ENCODE results near the gene PKDCC.

The PKDCC gene

DNA sequence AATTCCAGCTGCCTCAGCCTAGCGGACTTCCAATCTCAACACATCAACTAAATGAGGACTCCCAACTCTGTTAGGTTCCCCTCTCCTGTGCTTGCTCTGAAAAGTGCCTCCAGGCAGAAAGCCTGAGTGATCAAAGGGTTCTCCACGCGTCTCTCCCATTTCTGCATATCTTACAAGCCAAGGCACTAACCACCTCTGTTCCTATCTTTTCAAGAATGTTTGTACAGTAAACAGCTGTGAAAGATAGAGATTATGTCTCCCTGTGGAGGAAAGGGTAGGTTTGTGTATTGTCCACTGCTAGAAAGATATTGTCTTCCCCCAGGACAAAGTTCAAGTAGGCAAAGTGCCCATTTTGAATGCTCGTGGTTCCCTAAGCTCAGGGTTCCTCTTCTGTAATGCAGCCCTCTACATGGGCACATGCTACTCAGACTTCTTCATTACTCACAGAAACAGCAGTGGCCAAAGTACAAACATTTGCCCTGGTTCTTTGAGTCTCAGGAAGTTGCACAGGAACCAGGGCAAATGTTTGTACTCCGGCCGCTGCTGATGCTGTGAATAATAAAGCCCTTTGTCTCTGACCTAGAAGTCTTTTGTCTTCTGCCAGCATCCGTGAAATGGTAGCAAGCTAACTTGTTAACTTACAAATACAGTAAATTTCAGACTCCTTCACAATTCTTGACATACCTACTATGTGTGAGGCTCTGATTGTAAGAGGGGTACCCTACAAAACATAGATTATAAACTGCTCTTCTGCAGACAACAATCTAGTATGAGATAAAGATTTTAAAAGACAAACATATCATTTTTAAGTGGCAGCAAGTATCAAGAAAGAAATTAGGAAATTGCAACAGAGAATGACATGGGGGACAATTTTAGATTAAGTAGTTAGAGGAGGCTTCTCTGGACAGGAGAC is 44.5 kb downstream of the PKDCC start:
- no peak for DNase-seq

GRCh38 chr2:42094114-42094513 is 46.3 kb downstream of the PKDCC start:
- no peak for DNase-seq

- peak; percentile 77 for DNase-seq
Observed at GRCh38 chr2:42095923-42096408, 48.1 kb downstream of the PKDCC start.

DNA sequence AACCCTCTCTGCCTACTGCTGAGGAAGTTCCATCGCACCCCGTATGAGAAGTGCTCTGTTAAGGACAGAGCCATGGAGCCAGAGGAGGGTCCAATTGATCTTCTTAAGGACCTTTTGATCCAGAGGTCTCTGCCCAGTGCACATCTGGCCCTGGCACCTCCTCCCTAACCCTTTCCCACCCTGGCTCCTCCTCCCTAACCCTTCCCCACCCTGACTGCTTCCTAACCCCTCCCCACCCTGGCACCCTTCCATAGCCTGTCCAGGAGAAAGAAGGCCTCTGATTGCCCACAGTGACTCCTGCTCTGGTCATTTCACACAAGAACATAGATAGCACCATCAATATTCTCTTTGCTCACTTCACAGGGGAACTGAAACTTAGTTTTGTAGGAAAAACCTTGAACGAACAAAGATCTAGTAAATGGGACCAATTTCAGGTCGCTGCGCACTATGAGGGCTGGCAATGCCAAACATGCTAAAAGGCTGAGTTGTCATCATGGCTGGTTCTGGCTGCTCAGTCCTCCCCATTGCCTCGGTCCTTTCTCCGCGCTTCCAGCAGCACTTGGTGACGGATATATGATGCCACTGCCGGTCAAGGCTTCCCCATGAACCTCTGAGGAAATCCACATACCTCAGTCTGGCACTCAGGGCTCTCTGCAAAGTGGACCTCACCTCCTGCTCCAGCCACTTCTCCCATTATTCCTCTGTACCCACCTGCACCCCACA is 49.2 kb downstream of the PKDCC start:
- DNase-seq: no peak

GRCh38 chr2:42098571-42099437 is 51.0 kb downstream of the PKDCC start:
- no peak for DNase-seq

- DNase-seq: no peak
Observed at GRCh38 chr2:42099438-42100173, 51.8 kb downstream of the PKDCC start.

DNA sequence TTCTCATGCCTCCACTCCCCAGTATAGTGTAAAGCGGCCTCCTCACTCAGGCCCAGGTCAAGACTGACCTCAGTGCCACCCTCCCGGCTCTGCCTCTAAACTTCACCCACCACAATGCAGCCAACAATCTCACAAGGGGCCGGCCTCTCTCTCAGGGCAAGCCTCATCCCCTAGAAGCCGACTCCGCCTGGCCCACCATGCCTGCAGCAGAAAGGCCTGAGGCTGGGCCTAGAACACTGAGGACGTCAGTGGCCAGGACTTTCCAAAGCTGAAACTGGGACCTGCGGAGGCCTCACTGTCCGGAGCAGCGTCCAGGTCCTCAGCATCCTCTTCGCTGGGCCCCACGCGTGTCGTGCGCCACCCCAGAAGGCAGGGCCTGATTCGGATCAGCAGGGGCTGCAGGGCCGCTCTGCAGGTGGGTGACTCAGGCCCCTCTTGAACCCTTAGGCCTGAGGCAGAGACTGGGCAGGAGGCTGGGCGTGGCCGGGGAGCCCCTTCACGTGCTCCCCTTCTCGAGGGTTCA is 52.9 kb downstream of the PKDCC start:
- DNase-seq: no peak

DNA sequence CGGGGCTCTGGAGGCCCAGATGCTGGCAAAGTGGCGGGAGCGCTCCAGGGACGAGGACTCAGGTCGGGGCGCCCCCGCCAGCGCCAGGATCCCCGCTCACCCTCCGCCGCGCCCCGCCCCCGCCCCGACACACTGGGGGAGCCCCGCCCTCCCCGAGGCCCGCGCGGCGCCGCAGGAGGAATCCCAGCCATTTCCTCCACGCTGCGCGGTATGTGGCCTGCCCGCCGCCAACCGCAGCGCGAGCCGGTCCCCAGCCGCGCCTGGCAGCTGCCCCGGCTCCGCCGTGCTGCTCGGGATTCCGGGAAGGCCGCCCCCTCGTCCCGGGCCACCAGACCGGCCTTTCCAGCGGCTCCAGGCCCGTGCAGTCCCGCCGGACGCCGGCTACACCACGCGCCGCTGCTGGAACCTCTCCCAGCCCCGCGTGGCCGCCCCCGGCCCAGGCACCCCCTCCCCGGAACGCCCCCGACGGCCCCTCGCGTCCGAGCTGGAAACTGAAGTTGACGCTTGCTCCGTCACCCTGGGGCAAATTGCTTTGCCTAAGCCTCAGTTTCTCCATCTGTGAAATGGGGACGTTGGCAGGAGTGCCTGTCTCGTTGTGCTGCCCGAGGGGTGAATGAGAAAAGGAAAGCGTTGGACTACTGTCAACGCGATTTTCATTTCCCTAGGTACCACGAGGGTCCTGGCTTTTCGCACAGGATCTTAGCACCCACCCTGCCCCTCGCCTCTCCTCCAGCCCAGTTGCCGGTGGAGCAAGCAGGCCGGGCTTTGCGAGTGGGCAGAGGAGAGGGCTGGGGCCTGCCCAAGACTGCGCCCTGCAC is 53.6 kb downstream of the PKDCC start:
- DNase-seq: peak; percentile 64

DNA sequence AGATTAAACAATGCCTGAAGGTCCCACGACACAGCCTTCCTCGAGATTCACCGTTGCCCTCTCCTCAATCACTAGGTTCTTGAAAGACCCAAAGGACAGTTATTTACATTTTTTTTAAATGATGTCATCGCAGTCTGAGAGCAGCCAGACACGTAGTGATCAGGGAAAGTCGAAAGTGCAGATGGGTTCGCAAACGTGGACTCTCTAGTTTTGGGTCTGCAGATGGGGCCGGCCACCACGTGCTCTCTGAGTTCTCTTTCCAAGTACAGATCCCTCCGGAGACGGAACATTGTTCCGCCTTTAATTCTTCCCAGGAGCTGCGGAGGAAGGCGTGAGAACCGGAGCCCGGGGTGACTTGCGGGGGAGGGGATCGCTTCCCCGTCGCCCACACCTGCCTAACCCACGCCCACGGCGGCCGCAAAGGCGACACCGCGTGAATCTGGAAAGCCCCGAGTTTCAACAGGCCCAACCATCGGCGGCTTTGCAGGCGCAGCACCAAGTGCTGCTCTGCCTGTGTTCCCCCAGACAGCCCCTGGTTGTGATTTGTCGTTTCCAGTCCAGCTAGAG is 54.3 kb downstream of the PKDCC start:
- peak; percentile 89 for DNase-seq

- peak; percentile 27 for DNase-seq
Observed at GRCh38 chr2:42102591-42103450, 55.0 kb downstream of the PKDCC start.

DNA sequence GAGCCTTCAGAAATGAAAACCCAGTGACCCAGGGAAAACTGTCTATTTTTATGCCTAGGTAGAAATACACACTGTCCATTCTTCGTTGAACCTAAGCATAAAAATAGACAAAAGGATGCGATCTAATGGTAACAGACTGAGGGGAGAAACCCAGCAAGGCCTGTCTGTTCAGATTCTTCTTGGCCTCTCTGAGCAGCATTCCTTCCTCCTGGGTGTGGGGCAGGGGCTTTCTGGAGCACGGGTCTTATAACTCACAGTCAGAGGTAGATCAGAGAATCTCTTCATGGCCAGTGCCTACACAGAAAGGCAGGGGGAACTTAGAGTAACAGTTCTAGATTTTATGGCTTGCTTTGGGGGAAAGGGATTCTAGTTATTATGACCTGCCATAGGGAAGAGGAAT is 56.0 kb downstream of the PKDCC start:
- DNase-seq: no peak

DNA sequence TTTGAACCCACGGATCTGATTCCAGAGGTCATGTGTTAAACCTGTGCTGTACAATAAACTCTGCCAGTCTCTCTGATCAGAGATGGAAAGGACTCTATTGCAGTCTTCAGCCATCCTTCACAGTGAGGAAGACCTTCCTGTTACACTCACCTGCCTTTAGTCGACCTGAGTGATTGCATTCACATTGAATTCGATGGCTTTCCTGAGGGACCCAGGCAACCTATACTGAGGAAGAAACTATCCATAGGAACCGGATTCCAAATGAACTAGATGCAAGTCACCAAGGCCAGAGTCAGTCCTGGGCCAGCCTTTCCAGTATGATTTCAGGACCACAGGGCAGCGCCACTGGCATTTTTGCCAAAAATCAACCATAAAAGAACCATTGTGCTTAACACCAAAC is 56.8 kb downstream of the PKDCC start:
- DNase-seq: no peak

DNA sequence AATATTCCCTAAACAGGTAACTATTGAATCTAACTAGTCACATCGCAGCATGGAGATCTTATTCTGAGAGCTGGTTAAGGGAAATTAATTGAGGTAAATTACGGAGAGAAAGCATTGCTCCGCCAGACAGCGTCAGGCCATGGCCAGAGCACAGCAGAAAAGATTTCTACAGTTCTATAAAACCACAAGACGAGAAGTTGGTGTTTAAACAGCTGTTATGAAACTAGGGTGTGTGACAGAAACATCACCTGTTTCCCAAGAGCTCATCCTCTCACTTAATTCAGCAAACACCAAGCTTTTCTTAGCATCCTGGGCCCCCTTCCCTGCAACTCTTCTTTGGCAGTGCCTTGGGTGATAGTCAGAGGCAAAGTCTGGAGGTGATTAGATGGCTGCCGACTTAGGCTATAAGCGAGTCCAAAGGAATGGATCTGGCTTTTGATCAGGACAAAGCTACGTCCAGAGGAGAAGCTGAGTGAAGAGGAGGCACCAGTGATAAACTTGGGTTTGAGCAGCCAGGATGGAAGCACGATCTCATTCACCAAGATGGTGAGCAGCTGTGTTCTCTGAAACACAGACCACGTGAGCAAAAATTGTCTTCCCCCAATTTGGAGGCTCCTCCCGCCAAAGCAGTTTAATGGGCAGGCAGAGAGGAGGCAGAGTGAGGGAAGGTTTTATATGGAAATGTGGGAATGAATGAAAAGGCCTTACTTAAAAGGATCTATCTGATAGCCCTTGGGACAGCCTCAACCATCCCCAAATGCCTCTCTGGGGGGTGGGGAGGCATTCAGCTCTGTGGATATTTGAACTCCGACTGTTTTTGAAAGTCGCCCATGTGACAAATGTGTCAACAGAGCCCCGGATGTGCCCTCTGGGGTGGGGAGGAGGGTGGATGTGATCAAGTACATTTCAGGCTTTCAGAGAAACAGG is 57.8 kb downstream of the PKDCC start:
- peak; percentile 61 for DNase-seq

- DNase-seq: no peak
Observed at GRCh38 chr2:42106257-42106816, 58.5 kb downstream of the PKDCC start.

GRCh38 chr2:42107249-42108042 is 59.6 kb downstream of the PKDCC start:
- DNase-seq: no peak
